Activated T-helper 17 cell treated with anti-CD3 and anti-CD28 coated beads, Interleukin-2, amount 50 U/mL, for 72 hours (primary cell): Measurements from ENCODE around the gene ENOX1. TPM values are rescaled to one million over a fixed set of nuclear protein-coding genes. Genes with fewer than 3 reads are reported as not detected.
A peak's percentile ranks its signal among the peaks of the same experiment; 100 is the strongest.

Experiments
- ATAC-seq: fragments of 150-1000 bp; cut with Tn5 transposase; replicated peaks from 2 replicates; pipeline ENCODE4 v1.10.0; 2021; ENCODE audit warnings: mild to moderate bottlenecking, moderate library complexity
- H3K27ac Mint-ChIP-seq: one replicate; pipeline ENCODE4 v1.8.0; 2022; ENCODE audit warnings: mixed read lengths
- H3K27me3 Mint-ChIP-seq: one replicate; pipeline ENCODE4 v1.8.0; 2022; ENCODE audit warnings: mixed read lengths
- H3K36me3 Mint-ChIP-seq: one replicate; pipeline ENCODE4 v1.8.0; 2022; ENCODE audit warnings: low read depth, mild to moderate bottlenecking, mixed read lengths
- H3K4me1 Mint-ChIP-seq: one replicate; pipeline ENCODE4 v1.8.0; 2022; ENCODE audit warnings: mixed read lengths
- H3K4me3 Mint-ChIP-seq: one replicate; pipeline ENCODE4 v1.8.0; 2022; ENCODE audit warnings: mild to moderate bottlenecking, mixed read lengths
- H3K9me3 Mint-ChIP-seq: one replicate; pipeline ENCODE4 v1.8.0; 2022; ENCODE audit warnings: mixed read lengths
- total RNA-seq, 2 donors: library from RNA; stranded (reverse); gene quantifications; one replicate each; pipeline ENCODE4 v1.2.3, GENCODE V29; 2022

ENOX1 gene
- total RNA-seq, 2 donors from 2014 or later, result 1.7 TPM; not detected in 1

GRCh38 chr13:43293986-43294385 lies 492.8 kb downstream of the ENOX1 start:
- Mint-ChIP-seq H3K27ac (no peak overlapping the region), H3K9me3 (no peaks in the 10 kb centered on the region), H3K4me1 (no peaks in the 10 kb centered on the region)

GRCh38 chr13:43293561-43293960 lies 493.2 kb downstream of the ENOX1 start:
- no peak for ATAC-seq
- H3K27me3 Mint-ChIP-seq, result peaks cover 10% of the 10 kb centered on the region

More at GRCh38 chr13:43293986-43294385, 492.8 kb downstream of the ENOX1 start:
- Mint-ChIP-seq H3K36me3 (no peaks in the 10 kb centered on the region), H3K27me3 (peaks cover 11% of the 10 kb centered on the region), H3K4me3 (no peak overlapping the region)
- ATAC-seq, result no peak

GRCh38 chr13:43293008-43293407 lies 493.8 kb downstream of the ENOX1 start:
- no peak overlapping the region for H3K4me3 Mint-ChIP-seq
- H3K27me3 Mint-ChIP-seq, result peaks cover 9% of the 10 kb centered on the region
- peak; percentile 53 for ATAC-seq
- no peak overlapping the region for H3K27ac Mint-ChIP-seq
- H3K9me3 Mint-ChIP-seq, result no peaks in the 10 kb centered on the region
- H3K36me3 Mint-ChIP-seq, result no peaks in the 10 kb centered on the region
- H3K4me1 Mint-ChIP-seq, result no peaks in the 10 kb centered on the region

More at GRCh38 chr13:43293561-43293960, 493.2 kb downstream of the ENOX1 start:
- Mint-ChIP-seq H3K9me3 (no peaks in the 10 kb centered on the region), H3K4me3 (no peak overlapping the region), H3K36me3 (no peaks in the 10 kb centered on the region), H3K4me1 (no peaks in the 10 kb centered on the region), H3K27ac (no peak overlapping the region)

GRCh38 chr13:43291287-43292060 lies 495.3 kb downstream of the ENOX1 start:
- Mint-ChIP-seq H3K4me3 (no peak overlapping the region), H3K27me3 (peaks cover 10% of the 10 kb centered on the region), H3K27ac (no peak overlapping the region), H3K9me3 (no peaks in the 10 kb centered on the region), H3K4me1 (no peaks in the 10 kb centered on the region), H3K36me3 (no peaks in the 10 kb centered on the region)
- ATAC-seq, result no peak

GRCh38 chr13:43289470-43290255 lies 497.1 kb downstream of the ENOX1 start:
- Mint-ChIP-seq H3K4me3 (no peak overlapping the region), H3K27me3 (peaks cover 16% of the 10 kb centered on the region), H3K4me1 (no peaks in the 10 kb centered on the region), H3K36me3 (no peaks in the 10 kb centered on the region), H3K27ac (no peak overlapping the region), H3K9me3 (no peaks in the 10 kb centered on the region)
- ATAC-seq, result no peak

- Mint-ChIP-seq H3K4me3 (no peak overlapping the region), H3K9me3 (no peaks in the 10 kb centered on the region), H3K27me3 (peaks cover 18% of the 10 kb centered on the region), H3K36me3 (no peaks in the 10 kb centered on the region), H3K27ac (no peak overlapping the region), H3K4me1 (no peaks in the 10 kb centered on the region)
- no peak for ATAC-seq
Measured at GRCh38 chr13:43286751-43287150, 500.0 kb downstream of the ENOX1 start.

GRCh38 chr13:43285933-43286597 lies 500.7 kb downstream of the ENOX1 start:
- Mint-ChIP-seq H3K27ac (no peak overlapping the region), H3K9me3 (no peaks in the 10 kb centered on the region), H3K36me3 (no peaks in the 10 kb centered on the region), H3K27me3 (peaks cover 18% of the 10 kb centered on the region), H3K4me1 (no peaks in the 10 kb centered on the region), H3K4me3 (no peak overlapping the region)
- ATAC-seq, result no peak

GRCh38 chr13:43284162-43284561 lies 502.6 kb downstream of the ENOX1 start:
- Mint-ChIP-seq H3K27ac (no peak overlapping the region), H3K9me3 (no peaks in the 10 kb centered on the region), H3K36me3 (no peaks in the 10 kb centered on the region), H3K4me3 (no peak overlapping the region), H3K27me3 (peaks cover 18% of the 10 kb centered on the region), H3K4me1 (no peaks in the 10 kb centered on the region)
- no peak for ATAC-seq

- H3K4me3 Mint-ChIP-seq, result no peak overlapping the region
- H3K36me3 Mint-ChIP-seq, result no peaks in the 10 kb centered on the region
- no peak for ATAC-seq
- no peaks in the 10 kb centered on the region for H3K4me1 Mint-ChIP-seq
- no peak overlapping the region for H3K27ac Mint-ChIP-seq
- H3K27me3 Mint-ChIP-seq, result peaks cover 8% of the 10 kb centered on the region
- no peaks in the 10 kb centered on the region for H3K9me3 Mint-ChIP-seq
Measured at GRCh38 chr13:43279696-43280095, 507.1 kb downstream of the ENOX1 start.

GRCh38 chr13:43278127-43278526 lies 508.6 kb downstream of the ENOX1 start:
- no peak overlapping the region for H3K4me3 Mint-ChIP-seq
- H3K9me3 Mint-ChIP-seq, result no peaks in the 10 kb centered on the region
- peaks cover 9% of the 10 kb centered on the region for H3K27me3 Mint-ChIP-seq
- no peak overlapping the region for H3K27ac Mint-ChIP-seq
- H3K4me1 Mint-ChIP-seq, result no peaks in the 10 kb centered on the region
- no peak for ATAC-seq
- H3K36me3 Mint-ChIP-seq, result no peaks in the 10 kb centered on the region

- no peaks in the 10 kb centered on the region for H3K9me3 Mint-ChIP-seq
- no peak overlapping the region for H3K27ac Mint-ChIP-seq
- no peak overlapping the region for H3K4me3 Mint-ChIP-seq
- no peaks in the 10 kb centered on the region for H3K36me3 Mint-ChIP-seq
- H3K27me3 Mint-ChIP-seq, result peaks cover 13% of the 10 kb centered on the region
- no peak for ATAC-seq
- H3K4me1 Mint-ChIP-seq, result no peaks in the 10 kb centered on the region
Measured at GRCh38 chr13:43277142-43277541, 509.6 kb downstream of the ENOX1 start.

GRCh38 chr13:43274881-43275280 lies 511.9 kb downstream of the ENOX1 start:
- Mint-ChIP-seq H3K4me1 (no peaks in the 10 kb centered on the region), H3K27ac (no peak overlapping the region), H3K9me3 (no peaks in the 10 kb centered on the region), H3K36me3 (no peaks in the 10 kb centered on the region), H3K4me3 (no peak overlapping the region), H3K27me3 (peaks cover 13% of the 10 kb centered on the region)
- no peak for ATAC-seq

- no peaks in the 10 kb centered on the region for H3K4me1 Mint-ChIP-seq
- no peaks in the 10 kb centered on the region for H3K36me3 Mint-ChIP-seq
- no peak for ATAC-seq
- no peak overlapping the region for H3K27ac Mint-ChIP-seq
- no peak overlapping the region for H3K4me3 Mint-ChIP-seq
- H3K27me3 Mint-ChIP-seq, result peaks cover 13% of the 10 kb centered on the region
- H3K9me3 Mint-ChIP-seq, result no peaks in the 10 kb centered on the region
Measured at GRCh38 chr13:43273362-43273761, 513.4 kb downstream of the ENOX1 start.

GRCh38 chr13:43272851-43273250 lies 513.9 kb downstream of the ENOX1 start:
- Mint-ChIP-seq H3K36me3 (no peaks in the 10 kb centered on the region), H3K27me3 (peaks cover 13% of the 10 kb centered on the region), H3K4me1 (no peaks in the 10 kb centered on the region), H3K27ac (no peak overlapping the region), H3K9me3 (no peaks in the 10 kb centered on the region), H3K4me3 (no peak overlapping the region)
- no peak for ATAC-seq
